ENCODE measurements around the gene CLDND1. TPM values are rescaled to one million over a fixed set of nuclear protein-coding genes. Genes with fewer than 3 reads are reported as not detected.

CLDND1 gene
- total and polyA plus RNA-seq, 10 of the 15 experiments (the other 5 are each of a cell fraction or from before 2014, with no cell fraction given) = 97.8 to 225 (median 152) TPM

GRCh38 chr3:98512576-98512975 is 10.1 kb downstream of the CLDND1 start:
- in situ Hi-C loops (cut with MboI) = loop anchor here (10.0 kb wide), 1 partner anchor 478 kb away; the partner anchor contains the start of gene GABRR3
- CTCF ChIA-PET = no interaction called here
- POLR2A ChIA-PET = interaction anchor here (0.5 kb wide), 1 partner anchor 60 kb away, joined by 3 read pairs; no protein-coding TSS in a partner anchor

More at GRCh38 chr3:98512576-98512975, 10.1 kb downstream of the CLDND1 start:
- no peaks in the 10 kb centered on the region for H3K9me3 ChIP-seq (replicated peaks; ENCODE audit: control insufficient read depth, insufficient read depth, low read length)
- TF ChIP-seq ZBED1 (IDR thresholded peaks at IDR 0.05; ENCODE audit: borderline replicate concordance) (no peak), CHD4 (IDR thresholded peaks at IDR 0.05) (no peak), RAD51 (IDR thresholded peaks at IDR 0.05) (no peak), PML (IDR thresholded peaks at IDR 0.05; ENCODE audit: low read length) (no peak), MTA3 (IDR thresholded peaks at IDR 0.05; ENCODE audit: borderline replicate concordance, low read length) (no peak), SP1 (IDR thresholded peaks at IDR 0.05; ENCODE audit: low read depth, low read length) (no peak), ZBTB40 (IDR thresholded peaks at IDR 0.05; ENCODE audit: borderline replicate concordance) (no peak), KAT2A (conservative IDR thresholded peaks at IDR 0.05; ENCODE audit: control insufficient read depth, low read depth, low read length) (no peak), MTA2 (IDR thresholded peaks at IDR 0.05; ENCODE audit: low read depth) (no peak), NR2F1 (conservative IDR thresholded peaks at IDR 0.05) (no peak)
- peaks cover 0 to 10% of the 10 kb centered on the region in 2 experiments; a peak in 3 of 4 replicates for H3K36me3 ChIP-seq (ENCODE audit: control insufficient read depth in 2 of 2, insufficient read depth in 2 of 2, low read length in 1 of 2)
- no peak overlapping the region for H3K4me2 ChIP-seq (ENCODE audit: control insufficient read depth, insufficient read depth)
- no peaks in the 10 kb centered on the region for H4K20me1 ChIP-seq (ENCODE audit: control insufficient read depth, insufficient read depth)
- H3K79me2 ChIP-seq (ENCODE audit: control insufficient read depth, insufficient read depth, low read length) = peaks cover 9% of the 10 kb centered on the region
- no peak overlapping the region for H3K4me3 ChIP-seq
- FAIRE-seq (no peak), ATAC-seq (no peak), DNase-seq (ENCODE audit: low read depth, low spot score) (no peak)
- no peaks in the 10 kb centered on the region for H3K27me3 ChIP-seq (replicated peaks in 1 of 2; ENCODE audit: control insufficient read depth in 2 of 2, insufficient read depth in 2 of 2, low read length in 1 of 2)
- RAD21 ChIA-PET (ENCODE audit: unreplicated experiment) = no interaction called here
- intact Hi-C loops (cut with micrococcal nuclease; ENCODE audit: unreplicated experiment) = no loop called here
- BruUV-seq (replicated peaks) = no TSS peak
- SMC1A ChIA-PET (ENCODE audit: uncharacterized antibody, unreplicated experiment) = interaction anchor here (1.7 kb wide), 1 partner anchor 53 kb away, joined by 4 read pairs; no protein-coding TSS in a partner anchor
- no peak overlapping the region for H3K27ac ChIP-seq (ENCODE audit: control insufficient read depth, insufficient read depth)
- no peak overlapping the region for H3K9ac ChIP-seq (ENCODE audit: control insufficient read depth, insufficient read depth, low read length)
- no peak overlapping the region for H2AFZ ChIP-seq (ENCODE audit: control insufficient read depth, low read depth, low read length)
- H3K4me1 ChIP-seq (ENCODE audit: control insufficient read depth, insufficient read depth, low read length) = no peaks in the 10 kb centered on the region
- WGBS (ENCODE audit: insufficient coverage, insufficient replicate concordance, low lambda C conversion rate, missing lambda C conversion rate) = 100% methylated on average over 4 of the region's 4 CpGs
